ENCODE results near the gene ICAM3.

Gene ICAM3

GRCh38 chr19:10317857-10318462 lies 21.5 kb downstream of the ICAM3 start:
- no peak for DNase-seq

- DNase-seq, result no peak
Measured at GRCh38 chr19:10317045-10317856, 22.2 kb downstream of the ICAM3 start.

- no peak for DNase-seq
Measured at GRCh38 chr19:10316229-10317044, 23.0 kb downstream of the ICAM3 start.

GRCh38 chr19:10315335-10316214 lies 23.8 kb downstream of the ICAM3 start, which contains the start of gene FDX2:
TSS of gene FDX2 (minus strand) at chr19:10316015. CDS start at chr19:10315996, 19 bp downstream.
- DNase-seq, result peak; percentile 89 to 93

GRCh38 chr19:10309423-10309822 lies 30.0 kb downstream of the ICAM3 start, which contains the start of gene ZGLP1:
TSS of gene ZGLP1 (minus strand) at chr19:10309815.
- no peak for DNase-seq

GRCh38 chr19:10306327-10306726 lies 33.1 kb downstream of the ICAM3 start:
- no peak for DNase-seq

- peak in 1 of 2 donors; percentile 58 for DNase-seq
Measured at GRCh38 chr19:10305139-10305806, 34.2 kb downstream of the ICAM3 start.

GRCh38 chr19:10299545-10300458 lies 39.6 kb downstream of the ICAM3 start:
- no peak for DNase-seq

GRCh38 chr19:10295847-10296591 lies 43.4 kb downstream of the ICAM3 start:
- no peak for DNase-seq

- peak; percentile 83 to 84 for DNase-seq
Measured at GRCh38 chr19:10295305-10295846, 44.0 kb downstream of the ICAM3 start.

GRCh38 chr19:10294368-10294697 lies 45.1 kb downstream of the ICAM3 start:
- no peak for DNase-seq

GRCh38 chr19:10293637-10294367 lies 45.6 kb downstream of the ICAM3 start:
- DNase-seq, result no peak

GRCh38 chr19:10292789-10293636 lies 46.4 kb downstream of the ICAM3 start:
- no peak for DNase-seq

GRCh38 chr19:10292206-10292788 lies 47.1 kb downstream of the ICAM3 start:
- peak; percentile 77 to 80 for DNase-seq

GRCh38 chr19:10291554-10292205 lies 47.7 kb downstream of the ICAM3 start:
- no peak for DNase-seq

- peak; percentile 67 to 71 for DNase-seq
Measured at GRCh38 chr19:10290876-10291553, 48.4 kb downstream of the ICAM3 start.

Measured in CD4-positive, alpha-beta T cell treated with Interleukin-4 for 1 hour (primary cell).